DOHH2 (cell line): ENCODE data around the gene CNOT6.

Experiments
- CTCF ChIP-seq: fragments of 200-600 bp; sonication (generic); IDR thresholded peaks from one replicate; pipeline ENCODE4 v1.5.1; 2014; ENCODE audit warnings: antibody characterized with exemption, mild to moderate bottlenecking, low read depth, low read length; ENCODE audit not compliant: poor library complexity, severe bottlenecking
- EZH2phosphoT487 ChIP-seq: fragments of 200-600 bp; sonication (generic); IDR thresholded peaks from 2 replicates; pipeline ENCODE4 v1.6.1; 2017; ENCODE audit warnings: borderline replicate concordance, mild to moderate bottlenecking, antibody characterized with exemption, low read length, moderate library complexity, mixed read lengths

GRCh38 chr5:180595046-180595379 is 100.8 kb downstream of the CNOT6 start:
- TF ChIP-seq CTCF (no peak), EZH2phosphoT487 (no peak)
